GM20000 (cell line): Measurements from ENCODE around the gene SLC8A1.

Experiments
- DNase-seq: peaks from one replicate; pipeline ENCODE4 v3.0.0; 2012; ENCODE audit warnings: low spot score
- CTCF ChIP-seq: IDR thresholded peaks from 2 replicates; pipeline ENCODE4 v1.5.1; 2012; ENCODE audit warnings: mild to moderate bottlenecking, control low read depth; ENCODE audit errors: extremely low read depth, missing control alignments

Gene SLC8A1

GRCh38 chr2:40485854-40486253, 34.0 kb upstream of the SLC8A1 start:
- no peak for TF ChIP-seq CTCF
- DNase-seq, result no peak

GRCh38 chr2:40485318-40485717, 33.4 kb upstream of the SLC8A1 start:
- no peak for DNase-seq

GRCh38 chr2:40483549-40484243, 31.8 kb upstream of the SLC8A1 start:
- no peak for DNase-seq
- TF ChIP-seq CTCF, result no peak

More at GRCh38 chr2:40485318-40485717, 33.4 kb upstream of the SLC8A1 start:
- TF ChIP-seq CTCF, result no peak

- DNase-seq, result no peak
- no peak for TF ChIP-seq CTCF
These were observed 28.7 kb upstream of the SLC8A1 start for GRCh38 chr2:40480596-40480995.

- no peak for DNase-seq
These were observed 28.2 kb upstream of the SLC8A1 start for GRCh38 chr2:40480073-40480472.

GRCh38 chr2:40477361-40477760, 25.5 kb upstream of the SLC8A1 start:
- no peak for TF ChIP-seq CTCF
- no peak for DNase-seq

More at GRCh38 chr2:40480073-40480472, 28.2 kb upstream of the SLC8A1 start:
- TF ChIP-seq CTCF, result no peak

- no peak for TF ChIP-seq CTCF
- DNase-seq, result no peak
These were observed 24.5 kb upstream of the SLC8A1 start for GRCh38 chr2:40476436-40476835.
